ENCODE results near the gene OR10S1. TPM values are rescaled to one million over a fixed set of nuclear protein-coding genes. Genes with fewer than 3 reads are reported as not detected.
"Not testable (repeated sequence)": the region's sequence is repeated elsewhere in the genome, so short reads cannot be mapped to it uniquely, and the experiment has no call there.

The OR10S1 gene
- total RNA-seq = not detected

- Histone ChIP-seq H3K9me3 (no peaks in the 10 kb centered on the region), H3K4me3 (no peak within 1 kb of the TSS), H3K4me1 (no peaks in the 10 kb centered on the region), H3K36me3 (no peaks in the 10 kb centered on the region), H3K27ac (no peak within 1 kb of the TSS), H3K27me3 (no peaks in the 10 kb centered on the region)
- intact Hi-C loops (cut with DNase I) = no loop called here
- TF ChIP-seq POLR2A (IDR thresholded peaks at IDR 0.05) (no peak), POLR2AphosphoS5 (IDR thresholded peaks at IDR 0.05; ENCODE audit: insufficient read depth in 1 of 2, low read depth in 1 of 2) (no peak), CTCF (IDR thresholded peaks at IDR 0.05) (no peak)
- DNase-seq (ENCODE audit: extremely low spot score in 2 of 2) = no peak
Measured at GRCh38 chr11:123977731-123978347, at the start of gene OR10S1. Gene OR10S1, minus strand, starts transcription at chr11:123977781. Its CDS starts 117 bp downstream, at chr11:123977664.

DNA sequence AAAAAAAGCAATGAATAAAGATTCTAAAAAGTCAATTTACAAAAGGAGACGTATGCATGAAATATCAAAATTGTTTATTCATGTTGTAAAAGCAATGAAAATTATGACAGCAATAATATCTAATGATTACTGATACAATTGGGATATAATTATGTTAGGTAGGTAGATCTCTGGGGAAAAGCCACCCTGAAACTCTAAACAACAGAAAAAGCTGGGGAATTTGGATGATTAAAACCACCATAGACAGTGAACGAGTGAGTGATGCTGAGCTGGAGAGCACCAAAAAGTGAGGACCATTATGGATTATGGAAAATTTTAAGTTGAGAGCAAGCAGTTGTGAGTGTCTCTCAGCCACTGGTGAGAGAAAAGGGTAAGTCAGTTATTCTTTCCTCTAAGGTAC lies 48.9 kb upstream of the OR10S1 start, which contains the start of gene OR10G8:
Gene OR10G8 (plus strand): TSS at position 301 of the 400 bp plus-strand sequence. CDS start 2,825 bp downstream, outside the sequence.
- intact Hi-C loops (cut with DNase I) = no loop called here
- Histone ChIP-seq H3K27ac (no peak within 1 kb of the TSS), H3K27me3 (no peaks in the 10 kb centered on the region), H3K4me3 (no peak within 1 kb of the TSS), H3K4me1 (no peaks in the 10 kb centered on the region), H3K36me3 (no peaks in the 10 kb centered on the region), H3K9me3 (no peaks in the 10 kb centered on the region)
- DNase-seq (ENCODE audit: extremely low spot score in 2 of 2) = no peak
- TF ChIP-seq CTCF (IDR thresholded peaks at IDR 0.05) (no peak), POLR2A (IDR thresholded peaks at IDR 0.05) (no peak), POLR2AphosphoS5 (IDR thresholded peaks at IDR 0.05; ENCODE audit: insufficient read depth in 1 of 2, low read depth in 1 of 2) (no peak)

DNA sequence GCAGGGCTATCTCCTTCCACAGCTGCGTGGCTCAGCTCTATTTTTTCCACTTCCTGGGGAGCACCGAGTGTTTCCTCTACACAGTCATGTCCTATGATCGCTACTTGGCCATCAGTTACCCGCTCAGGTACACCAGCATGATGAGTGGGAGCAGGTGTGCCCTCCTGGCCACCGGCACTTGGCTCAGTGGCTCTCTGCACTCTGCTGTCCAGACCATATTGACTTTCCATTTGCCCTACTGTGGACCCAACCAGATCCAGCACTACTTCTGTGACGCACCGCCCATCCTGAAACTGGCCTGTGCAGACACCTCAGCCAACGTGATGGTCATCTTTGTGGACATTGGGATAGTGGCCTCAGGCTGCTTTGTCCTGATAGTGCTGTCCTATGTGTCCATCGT lies 38.3 kb upstream of the OR10S1 start:
- H3K27me3 ChIP-seq; H3K4me1 ChIP-seq; intact Hi-C loops (cut with DNase I); DNase-seq (ENCODE audit: extremely low spot score in 2 of 2); H3K9me3 ChIP-seq; H3K36me3 ChIP-seq; H3K4me3 ChIP-seq; H3K27ac ChIP-seq: not testable (repeated sequence)

DNA sequence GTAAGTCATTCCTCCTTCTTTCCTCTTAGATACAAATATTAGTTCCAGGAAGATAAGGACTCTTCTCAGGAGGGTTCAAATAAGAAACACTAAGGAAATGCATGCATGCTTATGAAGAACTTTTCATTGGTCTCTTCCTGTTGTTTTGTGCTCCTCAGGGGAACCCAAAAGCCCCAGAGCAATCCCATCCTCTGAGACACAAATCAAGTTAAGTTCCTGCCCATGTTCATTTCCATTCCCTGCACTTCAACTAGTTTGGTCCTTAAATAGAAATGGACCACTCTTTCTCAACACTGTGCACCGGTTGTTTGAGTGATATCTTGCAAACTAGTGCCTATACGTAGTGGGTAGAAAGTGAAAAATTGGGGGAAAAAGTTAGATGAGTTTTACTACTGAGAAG lies 35.1 kb upstream of the OR10S1 start, which contains the start of gene OR10G4:
Gene OR10G4 (plus strand): TSS at position 301 of the 400 bp plus-strand sequence. CDS start 2,578 bp downstream, outside the sequence.
- H3K4me3 ChIP-seq = no peak within 1 kb of the TSS
- H3K9me3 ChIP-seq = no peaks in the 10 kb centered on the region
- TF ChIP-seq CTCF (IDR thresholded peaks at IDR 0.05) = no peak
- TF ChIP-seq POLR2A (IDR thresholded peaks at IDR 0.05) = no peak
- H3K36me3 ChIP-seq = no peaks in the 10 kb centered on the region
- H3K4me1 ChIP-seq = no peaks in the 10 kb centered on the region
- no peak for DNase-seq (ENCODE audit: extremely low spot score in 2 of 2)
- H3K27me3 ChIP-seq = no peaks in the 10 kb centered on the region
- H3K27ac ChIP-seq = no peak within 1 kb of the TSS
- intact Hi-C loops (cut with DNase I) = no loop called here

DNA sequence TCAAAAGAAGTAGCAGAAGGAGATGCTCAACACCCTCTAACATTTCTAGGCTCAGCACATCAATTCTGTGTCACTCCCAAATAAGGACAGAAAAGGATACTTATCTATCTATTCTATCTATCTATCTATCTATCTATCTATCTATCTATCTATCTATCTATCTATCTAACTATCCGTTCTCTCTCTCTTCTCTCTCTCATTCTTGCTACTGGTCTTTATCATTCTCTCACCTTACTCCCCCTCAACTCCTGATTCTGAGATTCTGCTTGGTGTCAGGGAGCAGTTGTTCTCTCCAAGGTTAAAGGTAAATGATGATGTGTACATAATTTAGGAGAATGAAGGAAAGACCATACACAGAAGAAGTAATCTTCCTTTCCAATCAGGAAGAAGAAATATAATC lies 17.5 kb upstream of the OR10S1 start, which contains the start of gene OR10G6:
Gene OR10G6 (minus strand): TSS at position 43 of the 400 bp plus-strand sequence. CDS start 0 bp downstream, at position 43.
- intact Hi-C loops (cut with DNase I) = no loop called here
- no peak for DNase-seq (ENCODE audit: extremely low spot score in 2 of 2)
- TF ChIP-seq POLR2AphosphoS5 (IDR thresholded peaks at IDR 0.05; ENCODE audit: insufficient read depth in 1 of 2, low read depth in 1 of 2) (no peak), CTCF (IDR thresholded peaks at IDR 0.05) (no peak), POLR2A (IDR thresholded peaks at IDR 0.05) (no peak)

More for the DNA sequence above, 17.5 kb upstream of the OR10S1 start, which contains the start of gene OR10G6:
- Histone ChIP-seq H3K9me3 (no peaks in the 10 kb centered on the region), H3K4me1 (no peaks in the 10 kb centered on the region), H3K4me3 (no peak within 1 kb of the TSS), H3K27ac (no peak within 1 kb of the TSS), H3K27me3 (no peaks in the 10 kb centered on the region), H3K36me3 (no peaks in the 10 kb centered on the region)
